Left ventricle myocardium inferior (tissue), 1 donor: Measurements from ENCODE around the gene FSD1. TPM values are rescaled to one million over a fixed set of nuclear protein-coding genes. Genes with fewer than 3 reads are reported as not detected.
"Not testable (repeated sequence)": the region's sequence is repeated elsewhere in the genome, so short reads cannot be mapped to it uniquely, and the experiment has no call there.

Experiments used
- DNase-seq: peaks from one replicate; pipeline ENCODE4 v3.0.0-alpha.2; 2020
- H3K27ac ChIP-seq: fragments of 200-600 bp; replicated peaks from 2 replicates; pipeline ENCODE4 v1.8.0; 2021
- H3K27me3 ChIP-seq: fragments of 200-600 bp; 2 replicates; pipeline ENCODE4 v1.8.0; 2021; ENCODE audit warnings: low read depth
- H3K36me3 ChIP-seq: fragments of 200-600 bp; 2 replicates; pipeline ENCODE4 v1.8.0; 2021
- H3K4me1 ChIP-seq: fragments of 200-600 bp; 2 replicates; pipeline ENCODE4 v1.8.0; 2021
- H3K4me3 ChIP-seq: fragments of 200-600 bp; 2 replicates; pipeline ENCODE4 v1.8.0; 2021; ENCODE audit warnings: mild to moderate bottlenecking, moderate library complexity
- H3K9me3 ChIP-seq: fragments of 200-600 bp; replicated peaks from 2 replicates; pipeline ENCODE4 v1.8.0; 2021
- CTCF ChIP-seq: fragments of 200-600 bp; IDR thresholded peaks from 2 replicates; pipeline ENCODE4 v1.8.0; 2021; ENCODE audit warnings: antibody characterized with exemption, mild to moderate bottlenecking, borderline replicate concordance
- intact Hi-C: fragments of 100-400 bp; cut with micrococcal nuclease; formaldehyde crosslinking; loops from one replicate; pipeline ENCODE4 v1.11.0; 2022
- total RNA-seq: library from RNA; stranded (reverse); fragmentation: NEBNext Ultra II Directional; extraction: Animal tissue kit (Norgen Biotek cat#: 25700); gene quantifications from one replicate; pipeline ENCODE4 v1.2.1, GENCODE V29; 2021
- donor health status: DM: no; HTN: yes; CAD: no; lungs with severe emphysema.

FSD1 gene
- total RNA-seq, 1 donor from 2014 or later: not detected

DNA sequence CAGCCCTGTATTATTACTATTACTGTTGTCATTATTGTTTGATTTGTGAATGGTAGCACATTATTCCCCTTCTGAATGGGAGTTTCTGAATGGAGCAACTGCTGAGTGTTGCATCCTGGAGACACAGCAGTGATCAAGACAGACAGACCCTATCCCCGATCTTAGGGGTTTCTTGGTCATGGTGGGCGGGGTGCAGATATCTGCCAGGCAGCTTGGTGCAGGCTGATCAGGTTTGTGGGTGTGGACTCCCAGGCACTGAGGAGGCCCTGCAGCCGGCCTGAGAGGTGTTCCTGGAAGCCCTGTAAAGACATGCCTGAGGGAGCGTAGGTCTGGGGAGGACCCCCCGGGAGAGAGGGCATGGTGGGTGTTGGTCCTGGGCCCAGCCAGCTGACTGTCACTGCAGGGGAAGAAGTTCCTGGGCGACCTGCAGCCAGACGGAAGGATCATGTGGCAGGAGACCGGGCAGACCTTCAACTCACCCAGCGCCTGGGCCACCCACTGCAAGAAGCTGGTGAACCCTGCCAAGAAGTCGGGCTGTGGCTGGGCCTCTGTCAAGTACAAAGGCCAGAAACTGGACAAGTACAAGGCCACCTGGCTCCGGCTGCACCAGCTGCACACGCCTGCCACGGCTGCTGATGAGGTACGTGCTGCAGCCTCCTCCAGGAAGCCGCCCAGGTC is 41.1 kb downstream of the FSD1 start:
- H3K4me1 ChIP-seq: peaks cover 20% of the 10 kb centered on the region
- H3K9me3 ChIP-seq: no peaks in the 10 kb centered on the region
- no peak overlapping the region for H3K4me3 ChIP-seq
- H3K27ac ChIP-seq: no peak overlapping the region
- no peak for TF ChIP-seq CTCF
- peaks cover 14% of the 10 kb centered on the region for H3K36me3 ChIP-seq
- DNase-seq: no peak
- intact Hi-C loops: no loop called here
- H3K27me3 ChIP-seq: no peaks in the 10 kb centered on the region

GRCh38 chr19:4346020-4346383 is 41.6 kb downstream of the FSD1 start:
- no peak for TF ChIP-seq CTCF
- Histone ChIP-seq H3K27ac (no peak overlapping the region), H3K27me3 (no peaks in the 10 kb centered on the region), H3K36me3 (peaks cover 14% of the 10 kb centered on the region), H3K9me3 (no peaks in the 10 kb centered on the region), H3K4me3 (no peak overlapping the region), H3K4me1 (peaks cover 20% of the 10 kb centered on the region)
- no peak for DNase-seq
- intact Hi-C loops: no loop called here

GRCh38 chr19:4347521-4347920 is 43.1 kb downstream of the FSD1 start:
- no peak overlapping the region for H3K27ac ChIP-seq
- peaks cover 17% of the 10 kb centered on the region for H3K4me1 ChIP-seq
- no peak for TF ChIP-seq CTCF
- H3K27me3 ChIP-seq: no peaks in the 10 kb centered on the region
- intact Hi-C loops: no loop called here
- H3K9me3 ChIP-seq: no peaks in the 10 kb centered on the region
- DNase-seq: no peak
- no peak overlapping the region for H3K4me3 ChIP-seq
- H3K36me3 ChIP-seq: peaks cover 14% of the 10 kb centered on the region

- H3K4me3 ChIP-seq, H3K9me3 ChIP-seq, DNase-seq, intact Hi-C loops, H3K4me1 ChIP-seq, H3K27me3 ChIP-seq, H3K27ac ChIP-seq: not testable (repeated sequence)
- peaks cover 19% of the 10 kb centered on the region for H3K36me3 ChIP-seq
Measured at GRCh38 chr19:4349225-4349624, 44.8 kb downstream of the FSD1 start.

GRCh38 chr19:4350111-4350510 is 45.7 kb downstream of the FSD1 start:
- intact Hi-C loops: no loop called here
- no peak for TF ChIP-seq CTCF
- Histone ChIP-seq H3K27ac (no peak overlapping the region), H3K4me1 (peaks cover 7% of the 10 kb centered on the region), H3K4me3 (no peak overlapping the region), H3K36me3 (peaks cover 19% of the 10 kb centered on the region), H3K9me3 (no peaks in the 10 kb centered on the region), H3K27me3 (no peaks in the 10 kb centered on the region)
- no peak for DNase-seq

GRCh38 chr19:4350726-4351125 is 46.3 kb downstream of the FSD1 start:
- peaks cover 17% of the 10 kb centered on the region for H3K36me3 ChIP-seq
- intact Hi-C loops: no loop called here
- H3K27me3 ChIP-seq: no peaks in the 10 kb centered on the region

More at GRCh38 chr19:4350726-4351125, 46.3 kb downstream of the FSD1 start:
- Histone ChIP-seq H3K9me3 (no peaks in the 10 kb centered on the region), H3K4me1 (peaks cover 7% of the 10 kb centered on the region), H3K4me3 (no peak overlapping the region), H3K27ac (no peak overlapping the region)
- DNase-seq: no peak
- TF ChIP-seq CTCF: no peak
